ENCODE measurements around the gene SCN5A.

DNA sequence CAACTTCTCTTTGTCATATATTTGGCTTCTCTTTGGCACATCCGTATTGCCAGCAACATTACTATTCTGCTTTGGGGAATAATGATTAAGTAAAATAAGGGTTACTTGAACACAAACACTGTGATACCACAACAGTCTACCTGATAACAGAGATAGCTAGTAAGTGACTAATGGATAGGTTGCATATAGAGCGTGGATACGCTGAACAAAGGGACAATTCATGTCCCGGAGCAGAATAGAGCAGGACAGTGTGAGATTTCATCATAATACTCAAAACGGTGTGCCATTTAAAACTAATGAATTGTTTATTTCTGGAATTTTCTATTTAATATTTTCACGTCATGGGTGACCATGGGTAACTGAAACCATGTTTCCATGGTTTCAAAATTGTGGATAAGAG, 54.1 kb downstream of the SCN5A start:
- TF ChIP-seq, protein P1, sequence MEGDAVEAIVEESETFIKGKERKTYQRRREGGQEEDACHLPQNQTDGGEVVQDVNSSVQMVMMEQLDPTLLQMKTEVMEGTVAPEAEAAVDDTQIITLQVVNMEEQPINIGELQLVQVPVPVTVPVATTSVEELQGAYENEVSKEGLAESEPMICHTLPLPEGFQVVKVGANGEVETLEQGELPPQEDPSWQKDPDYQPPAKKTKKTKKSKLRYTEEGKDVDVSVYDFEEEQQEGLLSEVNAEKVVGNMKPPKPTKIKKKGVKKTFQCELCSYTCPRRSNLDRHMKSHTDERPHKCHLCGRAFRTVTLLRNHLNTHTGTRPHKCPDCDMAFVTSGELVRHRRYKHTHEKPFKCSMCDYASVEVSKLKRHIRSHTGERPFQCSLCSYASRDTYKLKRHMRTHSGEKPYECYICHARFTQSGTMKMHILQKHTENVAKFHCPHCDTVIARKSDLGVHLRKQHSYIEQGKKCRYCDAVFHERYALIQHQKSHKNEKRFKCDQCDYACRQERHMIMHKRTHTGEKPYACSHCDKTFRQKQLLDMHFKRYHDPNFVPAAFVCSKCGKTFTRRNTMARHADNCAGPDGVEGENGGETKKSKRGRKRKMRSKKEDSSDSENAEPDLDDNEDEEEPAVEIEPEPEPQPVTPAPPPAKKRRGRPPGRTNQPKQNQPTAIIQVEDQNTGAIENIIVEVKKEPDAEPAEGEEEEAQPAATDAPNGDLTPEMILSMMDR (IDR thresholded peaks at IDR 0.05; ENCODE audit: low read depth, low read length), result no peak
- TF ChIP-seq MYC (IDR thresholded peaks at IDR 0.05; ENCODE audit: low read depth, low read length), result no peak
- TF ChIP-seq, protein P2, sequence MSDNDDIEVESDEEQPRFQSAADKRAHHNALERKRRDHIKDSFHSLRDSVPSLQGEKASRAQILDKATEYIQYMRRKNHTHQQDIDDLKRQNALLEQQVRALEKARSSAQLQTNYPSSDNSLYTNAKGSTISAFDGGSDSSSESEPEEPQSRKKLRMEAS (IDR thresholded peaks at IDR 0.05; ENCODE audit: low read depth, low read length), result no peak
